OCI-LY1 (cell line): ENCODE results near the gene LTBP1.

Experiments
- EZH2 ChIP-seq: fragments of 200-600 bp; sonication (generic), shearing (Covaris generic); IDR thresholded peaks from 2 replicates; pipeline ENCODE4 v1.8.0; 2017; ENCODE audit warnings: borderline replicate concordance, mixed run types, mild to moderate bottlenecking, antibody characterized with exemption, low read length, moderate library complexity, mixed read lengths
- TF ChIP-seq, protein P1 (sequence below): fragments of 200-600 bp; sonication (generic), shearing (Covaris generic); IDR thresholded peaks from 2 replicates; pipeline ENCODE4 v1.5.1; 2017; ENCODE audit warnings: mild to moderate bottlenecking, antibody characterized with exemption, low read length, moderate library complexity, mixed read lengths

DNA sequence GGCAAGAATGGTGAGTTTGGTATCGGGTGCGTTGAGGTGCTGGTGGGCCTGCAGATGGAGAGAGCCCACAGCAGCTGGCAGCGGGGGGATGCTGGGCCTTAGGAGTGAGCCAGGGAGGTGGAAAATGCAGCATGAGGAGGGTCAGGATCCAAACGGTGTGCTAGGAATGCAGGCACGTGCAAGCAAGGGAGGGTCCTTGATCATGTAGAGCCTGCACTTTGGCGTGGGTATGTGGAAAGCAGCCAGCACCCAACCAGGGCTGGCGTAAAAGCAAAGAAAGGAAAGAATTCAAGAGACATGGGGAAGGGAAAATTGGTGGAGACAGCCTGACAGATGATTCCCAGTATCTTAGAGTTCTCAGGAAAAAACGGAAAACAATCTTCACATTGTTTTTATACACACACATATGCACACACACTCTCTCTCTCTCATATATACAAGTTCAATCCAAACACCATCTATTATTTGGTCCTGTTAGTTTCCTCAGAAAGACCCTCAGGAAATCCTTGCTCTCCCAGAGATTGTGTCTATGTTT is 46.3 kb downstream of the LTBP1 start:
- TF ChIP-seq, protein P1, sequence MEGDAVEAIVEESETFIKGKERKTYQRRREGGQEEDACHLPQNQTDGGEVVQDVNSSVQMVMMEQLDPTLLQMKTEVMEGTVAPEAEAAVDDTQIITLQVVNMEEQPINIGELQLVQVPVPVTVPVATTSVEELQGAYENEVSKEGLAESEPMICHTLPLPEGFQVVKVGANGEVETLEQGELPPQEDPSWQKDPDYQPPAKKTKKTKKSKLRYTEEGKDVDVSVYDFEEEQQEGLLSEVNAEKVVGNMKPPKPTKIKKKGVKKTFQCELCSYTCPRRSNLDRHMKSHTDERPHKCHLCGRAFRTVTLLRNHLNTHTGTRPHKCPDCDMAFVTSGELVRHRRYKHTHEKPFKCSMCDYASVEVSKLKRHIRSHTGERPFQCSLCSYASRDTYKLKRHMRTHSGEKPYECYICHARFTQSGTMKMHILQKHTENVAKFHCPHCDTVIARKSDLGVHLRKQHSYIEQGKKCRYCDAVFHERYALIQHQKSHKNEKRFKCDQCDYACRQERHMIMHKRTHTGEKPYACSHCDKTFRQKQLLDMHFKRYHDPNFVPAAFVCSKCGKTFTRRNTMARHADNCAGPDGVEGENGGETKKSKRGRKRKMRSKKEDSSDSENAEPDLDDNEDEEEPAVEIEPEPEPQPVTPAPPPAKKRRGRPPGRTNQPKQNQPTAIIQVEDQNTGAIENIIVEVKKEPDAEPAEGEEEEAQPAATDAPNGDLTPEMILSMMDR: no peak
- TF ChIP-seq EZH2: no peak
